Activated CD4-positive, alpha-beta T cell treated with anti-CD3 and anti-CD28 coated beads, Interleukin-2, amount 10 ng/mL, durations not matched to agents 24 days and 14 days (primary cell): ENCODE data around the gene CFAP69. TPM values are rescaled to one million over a fixed set of nuclear protein-coding genes. Genes with fewer than 3 reads are reported as not detected.
"Not testable (repeated sequence)": the region's sequence is repeated elsewhere in the genome, so short reads cannot be mapped to it uniquely, and the experiment has no call there.

Experiments used
- DNase-seq: peaks from one replicate; pipeline ENCODE4 v3.0.0; 2022
- H3K27ac Mint-ChIP-seq: one replicate; pipeline ENCODE4 v1.8.0; 2022; ENCODE audit warnings: mild to moderate bottlenecking, mixed read lengths
- H3K27me3 Mint-ChIP-seq: one replicate; pipeline ENCODE4 v1.8.0; 2022; ENCODE audit warnings: mixed read lengths
- H3K36me3 Mint-ChIP-seq: one replicate; pipeline ENCODE4 v1.8.0; 2022; ENCODE audit warnings: low read depth, mild to moderate bottlenecking, mixed read lengths
- H3K4me1 Mint-ChIP-seq: one replicate; pipeline ENCODE4 v1.8.0; 2021; ENCODE audit warnings: mixed read lengths
- H3K4me3 Mint-ChIP-seq: one replicate; pipeline ENCODE4 v1.8.0; 2022; ENCODE audit warnings: mild to moderate bottlenecking, moderate library complexity, mixed read lengths
- H3K9me3 Mint-ChIP-seq: one replicate; pipeline ENCODE4 v1.8.0; 2021; ENCODE audit warnings: mixed read lengths
- intact Hi-C: fragments of 100-400 bp; cut with micrococcal nuclease; formaldehyde crosslinking; loops from one replicate; pipeline ENCODE4 v1.15.1; 2023
- total RNA-seq: library from RNA; stranded (reverse); gene quantifications from 2 replicates; pipeline ENCODE4 v1.2.3, GENCODE V29; 2022

Gene CFAP69
- total RNA-seq, 1 donor from 2014 or later: not detected

GRCh38 chr7:90347759-90348158, 102.8 kb downstream of the CFAP69 start:
- peak overlapping the region; percentile 99 for H3K27ac Mint-ChIP-seq
- peaks cover 34% of the 10 kb centered on the region for H3K4me1 Mint-ChIP-seq
- intact Hi-C loops: loop anchor here (2.0 kb wide), 1 partner anchor 77 kb away; no protein-coding TSS in a partner anchor
- DNase-seq: no peak
- H3K36me3 Mint-ChIP-seq: peaks cover 28% of the 10 kb centered on the region
- peak overlapping the region; percentile 97 for H3K4me3 Mint-ChIP-seq
- H3K9me3 Mint-ChIP-seq: peaks cover 3% of the 10 kb centered on the region
- H3K27me3 Mint-ChIP-seq: peaks cover 2% of the 10 kb centered on the region

DNA sequence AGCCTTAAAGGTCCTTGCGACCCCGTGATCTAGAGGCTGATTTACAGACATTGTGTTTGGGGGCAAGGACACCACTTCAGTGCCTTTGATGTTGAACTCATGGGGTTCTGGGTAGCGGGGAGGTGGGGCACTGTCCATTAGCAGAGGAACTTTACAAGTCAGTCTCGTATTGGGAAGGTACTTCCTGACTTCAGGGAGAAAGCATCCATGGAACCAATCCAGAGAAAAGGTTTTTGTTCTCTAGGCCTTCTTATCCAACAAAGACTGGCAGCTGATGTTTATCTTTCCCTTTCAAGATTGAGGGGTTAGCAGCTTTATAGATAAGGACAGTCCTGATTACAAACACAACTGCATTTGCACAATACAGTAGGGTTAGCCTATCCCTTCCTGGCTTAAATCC, 104.3 kb downstream of the CFAP69 start:
- Mint-ChIP-seq H3K4me3 (no peak overlapping the region), H3K36me3 (peaks cover 39% of the 10 kb centered on the region), H3K27me3 (peaks cover 2% of the 10 kb centered on the region), H3K9me3 (peaks cover 3% of the 10 kb centered on the region), H3K27ac (no peak overlapping the region), H3K4me1 (peaks cover 36% of the 10 kb centered on the region)
- no peak for DNase-seq
- intact Hi-C loops: no loop called here

- H3K9me3 Mint-ChIP-seq, intact Hi-C loops, DNase-seq, H3K27me3 Mint-ChIP-seq, H3K4me3 Mint-ChIP-seq, H3K27ac Mint-ChIP-seq: not testable (repeated sequence)
- H3K36me3 Mint-ChIP-seq: peaks cover 42% of the 10 kb centered on the region
- peaks cover 34% of the 10 kb centered on the region for H3K4me1 Mint-ChIP-seq
These were observed 105.1 kb downstream of the CFAP69 start for GRCh38 chr7:90350032-90350431.

DNA sequence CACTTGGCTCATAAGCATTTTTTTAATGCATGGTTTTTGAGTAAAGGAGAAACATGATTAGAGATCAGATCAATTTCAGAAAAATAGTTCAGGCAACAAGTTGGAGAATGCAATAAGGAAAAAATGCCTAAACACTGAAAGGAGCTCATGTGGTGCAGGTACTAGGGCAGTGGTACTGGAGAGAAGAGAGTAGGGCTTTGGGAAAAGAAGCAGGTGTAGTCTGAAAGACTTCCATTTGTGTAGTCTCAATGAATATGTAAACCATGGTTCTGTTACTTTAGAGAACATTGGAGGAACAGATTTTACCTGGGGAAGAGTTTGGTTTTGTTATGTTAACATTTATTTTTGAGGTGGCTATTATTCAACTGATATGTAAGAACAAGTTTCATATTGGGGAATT, 107.0 kb downstream of the CFAP69 start:
- peaks cover 11% of the 10 kb centered on the region for H3K9me3 Mint-ChIP-seq
- no peak overlapping the region for H3K4me3 Mint-ChIP-seq
- intact Hi-C loops: no loop called here
- no peak overlapping the region for H3K27ac Mint-ChIP-seq
- H3K4me1 Mint-ChIP-seq: peaks cover 20% of the 10 kb centered on the region
- no peak for DNase-seq
- no peaks in the 10 kb centered on the region for H3K27me3 Mint-ChIP-seq
- H3K36me3 Mint-ChIP-seq: peaks cover 58% of the 10 kb centered on the region

Other genes starting within 250 kb of the CFAP69 start
- 1.1 and 1.4 TPM in 2 replicates for gene STEAP1, start 90.7 kb upstream of the CFAP69 start, total RNA-seq
- 0.02 TPM in 1 of 2 replicates, not detected in the other for gene STEAP2, start 33.4 kb upstream of the CFAP69 start, total RNA-seq
- not detected in 2 replicates for gene FAM237B, start 76.1 kb downstream of the CFAP69 start, total RNA-seq
- 37.1 and 37.7 TPM in 2 replicates for gene GTPBP10, start 101.5 kb downstream of the CFAP69 start, total RNA-seq
- gene CLDN12, start 158.3 kb downstream of the CFAP69 start, total RNA-seq: 3.3 and 4.2 TPM in 2 replicates
- gene PTTG1IP2, start 224.5 kb downstream of the CFAP69 start, total RNA-seq: not detected in 2 replicates